ENCODE results near the gene JAML. TPM values are rescaled to one million over a fixed set of nuclear protein-coding genes. Genes with fewer than 3 reads are reported as not detected.

Gene JAML
- total and polyA plus RNA-seq, 11 donors, result 0.90 to 18.4 (median 1.6) TPM

DNA sequence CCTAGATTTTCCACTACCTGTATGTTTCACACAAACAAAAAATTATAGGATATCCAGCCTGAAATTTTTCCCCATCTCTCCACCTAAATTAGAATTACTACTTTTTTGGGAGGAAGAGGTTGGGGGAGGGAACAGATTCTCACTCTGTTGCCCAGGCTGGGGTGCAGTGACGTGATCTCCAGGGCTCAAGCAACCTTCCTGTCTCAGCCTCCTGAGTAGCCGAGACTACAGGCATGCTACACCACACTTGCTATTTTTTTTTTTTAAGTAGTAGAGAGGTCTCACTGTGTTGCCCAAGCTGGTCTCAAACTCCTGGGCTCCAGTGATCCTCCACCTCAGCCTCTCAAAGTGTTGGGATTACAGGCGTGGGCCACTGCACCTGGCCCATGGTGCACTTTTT is 9.5 kb downstream of the JAML start:
- Histone ChIP-seq H3K4me1 (peaks cover 0 to 90% (median 12%) of the 10 kb centered on the region in 12 donors), H3K9me3 (no peaks in the 10 kb centered on the region), H3K27me3 (no peaks in the 10 kb centered on the region), H3K27ac (peak overlapping the region in 3 of 12 donors; percentile 3 to 85 (median 48)), H3K4me3 (peak overlapping the region in 1 of 12 donors; percentile 25), H3K36me3 (peaks cover 0 to 9% (median 0%) of the 10 kb centered on the region in 9 donors)
- TF ChIP-seq POLR2A (IDR thresholded peaks at IDR 0.05), result no peak
- TF ChIP-seq, protein P1, sequence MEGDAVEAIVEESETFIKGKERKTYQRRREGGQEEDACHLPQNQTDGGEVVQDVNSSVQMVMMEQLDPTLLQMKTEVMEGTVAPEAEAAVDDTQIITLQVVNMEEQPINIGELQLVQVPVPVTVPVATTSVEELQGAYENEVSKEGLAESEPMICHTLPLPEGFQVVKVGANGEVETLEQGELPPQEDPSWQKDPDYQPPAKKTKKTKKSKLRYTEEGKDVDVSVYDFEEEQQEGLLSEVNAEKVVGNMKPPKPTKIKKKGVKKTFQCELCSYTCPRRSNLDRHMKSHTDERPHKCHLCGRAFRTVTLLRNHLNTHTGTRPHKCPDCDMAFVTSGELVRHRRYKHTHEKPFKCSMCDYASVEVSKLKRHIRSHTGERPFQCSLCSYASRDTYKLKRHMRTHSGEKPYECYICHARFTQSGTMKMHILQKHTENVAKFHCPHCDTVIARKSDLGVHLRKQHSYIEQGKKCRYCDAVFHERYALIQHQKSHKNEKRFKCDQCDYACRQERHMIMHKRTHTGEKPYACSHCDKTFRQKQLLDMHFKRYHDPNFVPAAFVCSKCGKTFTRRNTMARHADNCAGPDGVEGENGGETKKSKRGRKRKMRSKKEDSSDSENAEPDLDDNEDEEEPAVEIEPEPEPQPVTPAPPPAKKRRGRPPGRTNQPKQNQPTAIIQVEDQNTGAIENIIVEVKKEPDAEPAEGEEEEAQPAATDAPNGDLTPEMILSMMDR (IDR thresholded peaks at IDR 0.05), result no peak
- DNase-seq (no peak), ATAC-seq (no peak)
- intact Hi-C loops (cut with DNase I), result no loop called here
- WGBS, 4 donors, result 78 to 87% (median 84%) methylated on average over 3 of the region's 3 CpGs

DNA sequence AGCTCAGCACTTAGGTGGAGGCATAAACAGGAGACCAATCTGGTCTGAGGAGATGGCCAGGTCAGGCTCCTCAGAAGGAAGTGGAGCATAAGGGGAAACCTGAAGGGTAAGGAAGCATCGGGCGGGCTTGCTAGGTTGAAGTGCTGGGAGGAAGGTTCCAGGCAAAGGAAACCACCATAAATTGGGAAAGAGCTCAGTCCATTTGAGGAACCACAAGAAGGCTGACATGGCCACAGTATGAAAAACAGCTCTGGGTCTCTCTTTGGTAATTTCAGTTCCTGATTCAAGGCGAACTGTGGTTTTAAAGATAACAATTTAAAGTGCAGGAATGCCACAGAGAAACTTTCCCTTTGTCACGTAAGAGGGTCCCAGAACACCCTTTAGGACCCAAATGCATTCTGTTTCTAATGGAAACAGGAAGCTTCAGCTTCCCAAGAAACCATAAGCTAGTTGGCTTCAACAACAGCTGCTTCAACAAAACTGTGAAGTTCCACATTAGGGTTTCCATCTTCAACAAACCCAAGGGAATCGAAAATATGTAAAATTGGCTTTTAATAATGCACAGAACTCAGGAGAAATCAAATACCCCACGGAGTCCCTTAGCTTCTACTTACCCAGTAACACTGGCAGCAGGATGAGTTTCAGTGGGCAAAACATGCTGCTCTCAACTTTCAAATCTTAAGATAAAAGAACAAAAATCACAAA is 10.4 kb downstream of the JAML start:
- Histone ChIP-seq H3K27me3 (no peaks in the 10 kb centered on the region), H3K27ac (peak overlapping the region in 3 of 12 donors; percentile 6 to 85 (median 48)), H3K4me1 (peaks cover 0 to 87% (median 14%) of the 10 kb centered on the region in 12 donors), H3K9me3 (no peaks in the 10 kb centered on the region), H3K36me3 (peaks cover 0 to 10% (median 0%) of the 10 kb centered on the region in 9 donors), H3K4me3 (peak overlapping the region in 1 of 12 donors; percentile 25)
- ATAC-seq (peak in 3 of 4 donors; percentile 36 to 79 (median 53)), DNase-seq (peak in 3 of 5 donors; percentile 36 to 64 (median 49))
- no peak for TF ChIP-seq POLR2A (IDR thresholded peaks at IDR 0.05)
- TF ChIP-seq, protein P1 (IDR thresholded peaks at IDR 0.05), result no peak
- intact Hi-C loops (cut with DNase I), result no loop called here
- 69 to 79% (median 73%) methylated on average over 6 of the region's 6 CpGs for WGBS, 4 donors

- DNase-seq (no peak), ATAC-seq (no peak)
- peak overlapping the region in 2 of 12 donors; percentile 41 to 85 for H3K27ac ChIP-seq
- peaks cover 0 to 85% (median 14%) of the 10 kb centered on the region in 12 donors for H3K4me1 ChIP-seq
- H3K9me3 ChIP-seq, result no peaks in the 10 kb centered on the region
- TF ChIP-seq POLR2A (IDR thresholded peaks at IDR 0.05), result no peak
- TF ChIP-seq, protein P1 (IDR thresholded peaks at IDR 0.05), result no peak
- peaks cover 0 to 14% (median 0%) of the 10 kb centered on the region in 9 donors for H3K36me3 ChIP-seq
- peak overlapping the region in 1 of 12 donors; percentile 0 for H3K4me3 ChIP-seq
- WGBS, 4 donors, result 92 to 98% (median 96%) methylated on average over 2 of the region's 2 CpGs
- intact Hi-C loops (cut with DNase I), result no loop called here
- no peaks in the 10 kb centered on the region for H3K27me3 ChIP-seq
Observed at GRCh38 chr11:118213781-118214180, 11.0 kb downstream of the JAML start.

DNA sequence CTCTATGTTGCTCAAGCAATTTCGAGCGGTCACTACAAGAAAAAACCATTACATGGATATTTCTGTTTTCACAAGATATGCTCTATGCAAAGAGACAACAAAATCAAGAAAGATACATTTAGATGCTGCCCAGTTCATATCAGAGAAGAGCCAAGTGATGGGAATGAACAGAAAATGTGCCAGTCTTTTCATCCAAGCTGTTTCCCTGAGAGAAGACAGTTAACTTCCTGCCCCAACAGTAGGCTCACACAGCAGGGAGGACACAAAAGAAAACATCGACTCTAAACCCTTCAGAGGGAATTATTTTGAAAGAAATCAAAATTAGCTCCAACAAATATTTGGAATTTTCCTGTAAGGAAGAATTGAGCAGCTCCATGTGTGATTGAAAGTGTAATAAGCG is 11.6 kb downstream of the JAML start:
- H3K4me3 ChIP-seq, result peak overlapping the region in 1 of 12 donors; percentile 0
- peaks cover 0 to 89% (median 14%) of the 10 kb centered on the region in 12 donors for H3K4me1 ChIP-seq
- H3K36me3 ChIP-seq, result peaks cover 0 to 14% (median 0%) of the 10 kb centered on the region in 9 donors
- DNase-seq (no peak), ATAC-seq (no peak)
- intact Hi-C loops (cut with DNase I), result no loop called here
- peak overlapping the region in 3 of 12 donors; percentile 33 to 85 (median 41) for H3K27ac ChIP-seq
- WGBS, 4 donors, result 81 to 88% (median 84%) methylated on average over 4 of the region's 4 CpGs
- no peaks in the 10 kb centered on the region for H3K9me3 ChIP-seq
- TF ChIP-seq POLR2A (IDR thresholded peaks at IDR 0.05), result no peak
- TF ChIP-seq, protein P1 (IDR thresholded peaks at IDR 0.05), result no peak
- peaks cover 0 to 2% (median 0%) of the 10 kb centered on the region in 9 donors for H3K27me3 ChIP-seq

Measured in heart left ventricle (tissue), 16 donors.